Activated T-cell treated with anti-CD3 and anti-CD28 coated beads, Interleukin-2, amount 50 U/mL, for 48 hours (primary cell): ENCODE measurements around the gene SV2C.

ENCODE experiments used
- DNase-seq, 2 experiments: peaks; one replicate each; pipeline ENCODE4 v3.0.0-alpha.2; 2020

Gene SV2C

GRCh38 chr5:76363352-76364225 is 280.4 kb downstream of the SV2C start:
- no peak for DNase-seq

GRCh38 chr5:76364226-76364589 is 281.0 kb downstream of the SV2C start:
- no peak for DNase-seq

- DNase-seq = no peak
Observed at GRCh38 chr5:76365561-76365960, 282.4 kb downstream of the SV2C start.

- no peak for DNase-seq
Observed at GRCh38 chr5:76366596-76366995, 283.4 kb downstream of the SV2C start.

GRCh38 chr5:76367623-76368371 is 284.6 kb downstream of the SV2C start:
- DNase-seq = peak; percentile 43 to 49

GRCh38 chr5:76368941-76369340 is 285.8 kb downstream of the SV2C start:
- no peak for DNase-seq

- DNase-seq = peak in 1 of 2 experiments; percentile 26
Observed at GRCh38 chr5:76369668-76370067, 286.5 kb downstream of the SV2C start.

GRCh38 chr5:76371960-76372322 is 288.8 kb downstream of the SV2C start:
- DNase-seq = no peak

GRCh38 chr5:76372323-76373054 is 289.3 kb downstream of the SV2C start:
- no peak for DNase-seq

- DNase-seq = no peak
Observed at GRCh38 chr5:76376148-76376865, 293.1 kb downstream of the SV2C start.

- no peak for DNase-seq
Observed at GRCh38 chr5:76376866-76377230, 293.7 kb downstream of the SV2C start.

- no peak for DNase-seq
Observed at GRCh38 chr5:76378355-76378754, 295.2 kb downstream of the SV2C start.

GRCh38 chr5:76379316-76379715 is 296.1 kb downstream of the SV2C start:
- DNase-seq = no peak

- DNase-seq = no peak
Observed at GRCh38 chr5:76379855-76380254, 296.7 kb downstream of the SV2C start.

- no peak for DNase-seq
Observed at GRCh38 chr5:76380346-76381066, 297.3 kb downstream of the SV2C start.

- DNase-seq = no peak
Observed at GRCh38 chr5:76383126-76383832, 300.1 kb downstream of the SV2C start.

- DNase-seq = no peak
Observed at GRCh38 chr5:76384189-76384588, 301.0 kb downstream of the SV2C start.

GRCh38 chr5:76384705-76385104 is 301.5 kb downstream of the SV2C start:
- DNase-seq = no peak

- DNase-seq = no peak
Observed at GRCh38 chr5:76385540-76385939, 302.4 kb downstream of the SV2C start.

GRCh38 chr5:76386360-76386759 is 303.2 kb downstream of the SV2C start:
- DNase-seq = no peak

GRCh38 chr5:76388236-76388635 is 305.1 kb downstream of the SV2C start:
- no peak for DNase-seq
